ENCODE data around the gene SLC66A1.

- TF ChIP-seq, protein P1, sequence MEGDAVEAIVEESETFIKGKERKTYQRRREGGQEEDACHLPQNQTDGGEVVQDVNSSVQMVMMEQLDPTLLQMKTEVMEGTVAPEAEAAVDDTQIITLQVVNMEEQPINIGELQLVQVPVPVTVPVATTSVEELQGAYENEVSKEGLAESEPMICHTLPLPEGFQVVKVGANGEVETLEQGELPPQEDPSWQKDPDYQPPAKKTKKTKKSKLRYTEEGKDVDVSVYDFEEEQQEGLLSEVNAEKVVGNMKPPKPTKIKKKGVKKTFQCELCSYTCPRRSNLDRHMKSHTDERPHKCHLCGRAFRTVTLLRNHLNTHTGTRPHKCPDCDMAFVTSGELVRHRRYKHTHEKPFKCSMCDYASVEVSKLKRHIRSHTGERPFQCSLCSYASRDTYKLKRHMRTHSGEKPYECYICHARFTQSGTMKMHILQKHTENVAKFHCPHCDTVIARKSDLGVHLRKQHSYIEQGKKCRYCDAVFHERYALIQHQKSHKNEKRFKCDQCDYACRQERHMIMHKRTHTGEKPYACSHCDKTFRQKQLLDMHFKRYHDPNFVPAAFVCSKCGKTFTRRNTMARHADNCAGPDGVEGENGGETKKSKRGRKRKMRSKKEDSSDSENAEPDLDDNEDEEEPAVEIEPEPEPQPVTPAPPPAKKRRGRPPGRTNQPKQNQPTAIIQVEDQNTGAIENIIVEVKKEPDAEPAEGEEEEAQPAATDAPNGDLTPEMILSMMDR (IDR thresholded peaks at IDR 0.05; ENCODE audit: low read length), result no peak
- no peak for TF ChIP-seq EZH2 (IDR thresholded peaks at IDR 0.05; ENCODE audit: borderline replicate concordance, low read length)
Measured at GRCh38 chr1:19361611-19362147, 49.6 kb downstream of the SLC66A1 start.

Measured in OCI-LY1 (cell line).